ENCODE measurements around the gene CXorf58. TPM values are rescaled to one million over a fixed set of nuclear protein-coding genes. Genes with fewer than 3 reads are reported as not detected.
"Not testable (repeated sequence)": the region's sequence is repeated elsewhere in the genome, so short reads cannot be mapped to it uniquely, and the experiment has no call there.

CXorf58 gene, protein sequence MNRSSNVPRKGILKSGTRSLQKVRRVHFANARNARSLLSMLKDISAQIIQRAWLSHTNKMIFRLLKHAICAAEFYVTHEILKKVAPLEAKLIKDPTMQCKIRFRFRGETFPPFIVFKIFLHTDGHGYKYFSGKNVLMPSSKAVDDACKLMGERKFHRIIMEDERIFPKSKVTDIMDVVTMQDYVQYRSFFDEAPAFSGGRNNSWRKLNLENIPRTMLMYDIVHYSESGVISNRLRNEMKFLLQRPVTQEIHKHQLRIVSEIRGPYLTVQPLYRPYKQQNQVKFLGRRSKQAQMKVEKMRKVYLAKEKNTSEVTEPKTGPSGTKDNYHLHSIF
- total RNA-seq (under 1 TPM in 5 of 6 donors, not detected in 1; 0.09 to 0.40 (median 0.16) TPM), polyA plus RNA-seq (under 1 TPM; 0.07 to 0.19 TPM)

DNA sequence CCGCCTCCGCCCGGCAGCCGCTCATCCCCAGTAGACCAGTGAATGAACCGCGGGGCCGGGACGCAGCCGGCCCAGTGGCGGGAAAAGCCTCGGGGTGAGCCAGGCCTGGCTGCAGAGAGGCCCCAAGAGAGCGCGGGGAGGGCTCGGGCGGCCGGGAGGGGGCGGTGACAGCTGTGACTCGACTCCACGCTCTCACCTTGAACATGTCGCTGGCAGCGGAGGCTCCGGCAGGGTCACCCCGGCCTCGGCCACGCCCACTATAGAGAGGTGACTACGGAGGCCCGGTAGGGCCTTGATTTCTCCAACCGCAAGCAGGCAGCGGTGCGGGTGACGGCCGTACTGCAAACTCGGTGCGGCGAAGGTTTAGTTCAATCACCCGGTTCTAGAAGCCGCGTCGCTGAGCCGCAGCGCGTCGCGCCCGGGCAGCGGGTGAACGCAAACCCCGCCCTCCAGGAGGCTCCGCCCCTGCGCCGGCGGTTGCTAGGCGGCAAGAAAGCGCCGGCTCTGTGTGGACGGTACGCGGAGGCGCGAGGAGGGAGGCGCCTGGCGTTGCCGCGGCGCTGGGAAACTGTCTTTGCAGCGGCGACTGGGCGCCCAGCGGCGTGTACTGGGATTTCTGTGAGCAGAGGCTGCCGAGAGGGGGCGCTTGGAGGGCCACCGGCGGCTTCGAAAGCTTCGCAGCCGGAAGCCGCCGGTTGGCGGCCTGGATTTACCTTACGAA is at the start of gene CXorf58, which contains the start of gene APOO:
CXorf58 (plus strand) TSS at position 509 of the 721 bp plus-strand sequence. CDS start 2,297 bp downstream, outside the sequence.
APOO (minus strand) TSS at position 441 of the 721 bp plus-strand sequence; CDS start at position 205, 236 bp downstream.
- H3K4me1 ChIP-seq = peaks cover 0 to 6% (median 0%) of the 10 kb centered on the region in 3 donors
- peak within 1 kb of the TSS; percentile 80 to 84 (median 82) for H3K27ac ChIP-seq
- TF ChIP-seq, protein P1, sequence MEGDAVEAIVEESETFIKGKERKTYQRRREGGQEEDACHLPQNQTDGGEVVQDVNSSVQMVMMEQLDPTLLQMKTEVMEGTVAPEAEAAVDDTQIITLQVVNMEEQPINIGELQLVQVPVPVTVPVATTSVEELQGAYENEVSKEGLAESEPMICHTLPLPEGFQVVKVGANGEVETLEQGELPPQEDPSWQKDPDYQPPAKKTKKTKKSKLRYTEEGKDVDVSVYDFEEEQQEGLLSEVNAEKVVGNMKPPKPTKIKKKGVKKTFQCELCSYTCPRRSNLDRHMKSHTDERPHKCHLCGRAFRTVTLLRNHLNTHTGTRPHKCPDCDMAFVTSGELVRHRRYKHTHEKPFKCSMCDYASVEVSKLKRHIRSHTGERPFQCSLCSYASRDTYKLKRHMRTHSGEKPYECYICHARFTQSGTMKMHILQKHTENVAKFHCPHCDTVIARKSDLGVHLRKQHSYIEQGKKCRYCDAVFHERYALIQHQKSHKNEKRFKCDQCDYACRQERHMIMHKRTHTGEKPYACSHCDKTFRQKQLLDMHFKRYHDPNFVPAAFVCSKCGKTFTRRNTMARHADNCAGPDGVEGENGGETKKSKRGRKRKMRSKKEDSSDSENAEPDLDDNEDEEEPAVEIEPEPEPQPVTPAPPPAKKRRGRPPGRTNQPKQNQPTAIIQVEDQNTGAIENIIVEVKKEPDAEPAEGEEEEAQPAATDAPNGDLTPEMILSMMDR (IDR thresholded peaks at IDR 0.05) = peak; percentile 51 to 76 (median 66)
- intact Hi-C loops (cut with DNase I) = loop anchor here in 1 of 3 donors (5.0 to 10.0 kb wide), 2 partner anchors 133 to 210 kb away; no protein-coding TSS in a partner anchor
- FAIRE-seq = peak; percentile 54
- peaks cover 0 to 3% (median 0%) of the 10 kb centered on the region in 4 donors for H3K27me3 ChIP-seq
- no peaks in the 10 kb centered on the region for H3K9me3 ChIP-seq
- 0 to 28% methylated on average over 78 to 81 of the region's 81 CpGs for WGBS, 2 donors
- H3K36me3 ChIP-seq = no peaks in the 10 kb centered on the region
- peak; percentile 94 to 97 (median 94) for ATAC-seq
- peak; percentile 87 to 95 (median 91) for DNase-seq
- H3K4me3 ChIP-seq = peak within 1 kb of the TSS; percentile 16 to 53 (median 40)

DNA sequence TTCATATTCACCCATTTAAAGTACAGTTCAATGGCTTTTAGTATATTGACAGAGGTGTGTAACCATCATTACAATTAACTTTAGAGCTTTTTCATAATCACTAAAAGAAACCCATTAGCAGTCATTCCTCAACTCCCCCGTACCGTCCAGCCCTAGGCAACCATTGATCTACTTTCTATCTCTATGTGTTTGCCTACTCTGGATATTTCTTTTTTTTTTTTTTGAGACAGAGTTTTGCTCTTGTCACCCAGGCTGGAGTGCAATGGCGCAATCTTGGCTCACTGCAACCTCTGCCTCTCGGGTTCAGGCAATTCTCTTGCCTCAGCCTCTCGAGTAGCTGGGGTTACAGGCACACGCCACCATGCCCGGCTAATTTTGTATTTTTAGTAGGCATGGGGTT is 48.6 kb upstream of the CXorf58 start:
- DNase-seq; ATAC-seq; H3K36me3 ChIP-seq; FAIRE-seq; H3K4me1 ChIP-seq; H3K4me3 ChIP-seq; H3K27me3 ChIP-seq; H3K27ac ChIP-seq; intact Hi-C loops (cut with DNase I); H3K9me3 ChIP-seq: not testable (repeated sequence)
- WGBS, 2 donors = 78 to 95% methylated on average over 7 of the region's 7 CpGs

DNA sequence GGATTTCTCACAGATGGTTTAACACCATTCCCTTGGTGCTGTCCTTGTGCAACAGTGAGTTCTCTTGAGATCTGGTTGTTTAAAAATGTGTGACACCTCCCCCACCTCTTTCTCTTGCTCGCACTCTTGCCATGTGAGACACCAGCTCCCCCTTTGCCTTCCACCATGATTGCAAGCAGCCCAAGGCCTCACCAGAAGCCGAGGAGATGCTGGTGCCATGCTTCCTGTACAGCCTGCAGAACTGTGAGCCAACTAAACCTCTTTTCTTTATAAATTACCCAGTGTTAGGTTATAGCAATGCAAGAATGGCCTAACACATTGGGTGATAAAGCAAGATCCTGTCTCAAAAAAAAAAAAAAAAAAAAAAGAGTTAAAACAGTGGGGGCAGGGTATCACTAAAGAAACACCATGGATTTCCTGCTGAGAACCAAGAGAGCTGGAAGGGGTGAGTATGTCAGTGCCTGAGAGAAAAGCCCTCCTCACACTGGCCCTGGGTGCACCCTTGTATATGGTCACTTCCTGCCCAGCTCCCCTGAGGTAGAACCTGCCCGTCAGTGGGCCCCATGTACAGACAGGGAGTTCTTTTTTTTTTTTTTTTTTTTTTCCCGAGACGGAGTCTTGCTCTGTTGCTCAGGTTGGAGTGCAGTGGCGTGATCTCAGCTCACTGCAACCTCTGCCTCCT is 46.5 kb upstream of the CXorf58 start:
- Histone ChIP-seq H3K4me1 (no peaks in the 10 kb centered on the region), H3K27me3 (no peaks in the 10 kb centered on the region), H3K27ac (no peak overlapping the region), H3K36me3 (no peaks in the 10 kb centered on the region), H3K4me3 (no peak overlapping the region), H3K9me3 (no peaks in the 10 kb centered on the region)
- FAIRE-seq = no peak
- ATAC-seq = no peak
- TF ChIP-seq, protein P1 (IDR thresholded peaks at IDR 0.05) = no peak
- no peak for DNase-seq
- WGBS, 2 donors = 89 to 91% methylated on average over 4 to 6 of the region's 6 CpGs
- intact Hi-C loops (cut with DNase I) = no loop called here

DNA sequence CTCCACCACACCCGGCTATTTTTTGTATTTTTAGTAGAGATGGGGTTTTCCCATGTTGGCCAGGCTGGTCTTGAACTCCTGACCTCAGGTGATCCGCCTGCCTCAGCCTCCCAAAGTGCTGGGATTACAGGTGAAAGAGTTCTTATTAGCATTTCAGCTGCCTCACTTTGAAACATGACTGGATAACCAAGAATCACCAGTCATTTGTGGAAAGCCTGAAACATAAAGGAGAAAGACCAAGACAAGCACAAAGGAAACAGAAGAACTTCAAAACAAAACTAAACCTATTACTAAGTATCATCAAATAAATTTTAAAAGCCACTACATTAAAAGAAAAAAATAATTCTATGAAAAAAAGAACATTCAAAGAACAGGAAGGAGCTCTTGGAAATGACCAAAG is 45.9 kb upstream of the CXorf58 start:
- H3K4me3 ChIP-seq; ATAC-seq; H3K27ac ChIP-seq; H3K36me3 ChIP-seq; H3K9me3 ChIP-seq; intact Hi-C loops (cut with DNase I); FAIRE-seq; H3K4me1 ChIP-seq; H3K27me3 ChIP-seq; DNase-seq: not testable (repeated sequence)
- 74 to 91% methylated on average over 2 of the region's 2 CpGs for WGBS, 2 donors

DNA sequence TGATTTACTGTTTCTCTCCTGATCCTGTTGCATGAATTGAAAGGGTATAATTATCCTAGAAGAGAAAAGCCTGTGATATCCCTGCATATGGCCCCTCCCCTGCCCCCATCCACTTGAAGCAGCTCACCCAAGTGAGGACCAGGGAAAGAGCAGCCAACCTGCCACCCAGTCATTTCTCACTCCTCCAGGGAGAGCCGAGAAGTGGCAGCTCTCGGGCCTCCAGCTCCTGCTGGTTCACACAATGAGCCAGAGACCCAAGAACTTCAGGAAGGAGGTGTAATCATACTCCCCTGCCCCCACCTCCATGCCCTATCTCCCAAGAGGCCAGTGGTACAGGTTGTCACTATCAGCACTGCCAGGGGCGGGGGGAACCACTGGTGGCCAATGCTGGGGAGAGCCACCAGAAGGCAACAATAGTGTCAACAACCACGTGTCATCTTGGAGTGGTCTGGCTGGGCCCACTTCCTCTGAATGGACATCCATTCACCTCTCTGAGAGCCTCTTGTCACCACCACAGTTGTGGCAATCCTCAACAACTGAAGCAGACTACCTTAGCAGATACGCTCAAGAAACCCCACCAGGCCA is 43.0 kb upstream of the CXorf58 start:
- Histone ChIP-seq H3K4me1 (no peaks in the 10 kb centered on the region), H3K27ac (no peak overlapping the region), H3K4me3 (no peak overlapping the region), H3K36me3 (no peaks in the 10 kb centered on the region), H3K9me3 (no peaks in the 10 kb centered on the region), H3K27me3 (no peaks in the 10 kb centered on the region)
- ATAC-seq (no peak), FAIRE-seq (no peak), DNase-seq (no peak)
- WGBS, 2 donors = 73 to 92% methylated on average over 5 of the region's 5 CpGs
- TF ChIP-seq, protein P1 (IDR thresholded peaks at IDR 0.05) = no peak
- intact Hi-C loops (cut with DNase I) = no loop called here

Data from pancreas (tissue), 10 donors.